ENCODE results near the gene SLC50A1.
"Not testable (repeated sequence)": the region's sequence is repeated elsewhere in the genome, so short reads cannot be mapped to it uniquely, and the experiment has no call there.

The SLC50A1 gene

DNA sequence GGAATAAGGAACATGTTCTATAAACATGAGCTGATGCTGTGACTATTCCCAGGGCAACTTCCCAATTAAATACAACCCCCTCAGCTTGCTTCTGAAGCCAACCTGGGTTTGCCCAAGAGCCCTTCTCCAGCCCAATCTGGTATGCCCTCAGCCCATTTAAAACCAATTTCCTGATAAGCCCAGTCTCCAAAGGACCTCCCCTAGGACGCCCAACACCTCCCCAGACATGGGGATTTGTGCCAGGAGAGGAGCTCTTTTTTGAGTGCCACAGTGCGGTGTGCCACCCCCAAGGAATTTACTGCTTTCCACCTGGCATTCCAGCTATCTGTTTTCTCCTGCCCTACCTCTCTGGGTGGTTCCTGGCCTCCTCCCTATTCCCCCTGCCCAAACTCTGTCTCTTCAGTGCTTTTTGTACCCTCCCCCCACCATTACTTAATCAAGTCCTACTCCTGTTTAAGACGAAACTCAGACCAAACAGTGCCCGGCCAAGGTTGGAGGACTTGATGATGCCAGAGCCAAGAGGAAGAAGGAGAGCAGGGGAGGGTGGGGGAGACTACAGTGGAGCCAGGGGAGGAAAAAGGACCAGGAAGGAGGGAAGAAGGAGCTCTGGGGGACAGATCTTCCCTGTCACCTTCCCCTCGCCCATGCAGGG, 19.4 kb upstream of the SLC50A1 start:
- TF ChIP-seq, protein P1, sequence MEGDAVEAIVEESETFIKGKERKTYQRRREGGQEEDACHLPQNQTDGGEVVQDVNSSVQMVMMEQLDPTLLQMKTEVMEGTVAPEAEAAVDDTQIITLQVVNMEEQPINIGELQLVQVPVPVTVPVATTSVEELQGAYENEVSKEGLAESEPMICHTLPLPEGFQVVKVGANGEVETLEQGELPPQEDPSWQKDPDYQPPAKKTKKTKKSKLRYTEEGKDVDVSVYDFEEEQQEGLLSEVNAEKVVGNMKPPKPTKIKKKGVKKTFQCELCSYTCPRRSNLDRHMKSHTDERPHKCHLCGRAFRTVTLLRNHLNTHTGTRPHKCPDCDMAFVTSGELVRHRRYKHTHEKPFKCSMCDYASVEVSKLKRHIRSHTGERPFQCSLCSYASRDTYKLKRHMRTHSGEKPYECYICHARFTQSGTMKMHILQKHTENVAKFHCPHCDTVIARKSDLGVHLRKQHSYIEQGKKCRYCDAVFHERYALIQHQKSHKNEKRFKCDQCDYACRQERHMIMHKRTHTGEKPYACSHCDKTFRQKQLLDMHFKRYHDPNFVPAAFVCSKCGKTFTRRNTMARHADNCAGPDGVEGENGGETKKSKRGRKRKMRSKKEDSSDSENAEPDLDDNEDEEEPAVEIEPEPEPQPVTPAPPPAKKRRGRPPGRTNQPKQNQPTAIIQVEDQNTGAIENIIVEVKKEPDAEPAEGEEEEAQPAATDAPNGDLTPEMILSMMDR (IDR thresholded peaks at IDR 0.05; ENCODE audit: insufficient read depth, low read length): no peak
- TF ChIP-seq POLR2AphosphoS5 (IDR thresholded peaks at IDR 0.05; ENCODE audit: low read depth) (no peak), GABPA (IDR thresholded peaks at IDR 0.05; ENCODE audit: low read depth) (no peak)
- Histone ChIP-seq H3K27me3 (ENCODE audit: insufficient read depth, poor library complexity, severe bottlenecking) (peaks cover 4% of the 10 kb centered on the region), H3K27ac (replicated peaks) (no peak overlapping the region), H3K4me3 (replicated peaks; ENCODE audit: insufficient read depth, low read length) (no peak overlapping the region)
- DNase-seq (ENCODE audit: low read depth in 1 of 2, low spot score in 1 of 2): no peak

DNA sequence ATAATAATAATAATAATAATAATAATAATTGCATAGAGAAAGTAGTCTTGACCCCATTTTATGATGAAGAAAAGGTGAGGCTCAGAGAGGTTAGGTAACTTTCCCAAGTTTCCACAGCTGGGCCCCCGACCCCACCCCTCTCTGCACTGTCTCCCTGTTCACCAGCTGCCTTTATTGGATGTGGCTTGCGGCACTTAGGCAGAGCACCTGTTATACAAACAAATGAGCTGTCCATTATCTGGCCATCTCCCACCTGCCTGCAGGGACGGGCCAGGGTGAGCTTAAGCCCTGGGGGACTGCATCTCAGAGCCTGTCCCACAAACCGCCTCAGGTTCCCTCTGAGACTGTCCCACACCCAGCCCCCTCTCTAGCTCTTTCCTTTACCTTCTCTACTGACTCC, 18.0 kb upstream of the SLC50A1 start:
- H3K4me3 ChIP-seq (replicated peaks; ENCODE audit: insufficient read depth, low read length): no peak overlapping the region
- no peak overlapping the region for H3K27ac ChIP-seq (replicated peaks)
- peaks cover 4% of the 10 kb centered on the region for H3K27me3 ChIP-seq (ENCODE audit: insufficient read depth, poor library complexity, severe bottlenecking)
- TF ChIP-seq SPI1 (IDR thresholded peaks at IDR 0.05; ENCODE audit: borderline replicate concordance, low read depth) (no peak), GABPA (IDR thresholded peaks at IDR 0.05; ENCODE audit: low read depth) (no peak), POLR2AphosphoS5 (IDR thresholded peaks at IDR 0.05; ENCODE audit: low read depth) (no peak)
- TF ChIP-seq, protein P2, sequence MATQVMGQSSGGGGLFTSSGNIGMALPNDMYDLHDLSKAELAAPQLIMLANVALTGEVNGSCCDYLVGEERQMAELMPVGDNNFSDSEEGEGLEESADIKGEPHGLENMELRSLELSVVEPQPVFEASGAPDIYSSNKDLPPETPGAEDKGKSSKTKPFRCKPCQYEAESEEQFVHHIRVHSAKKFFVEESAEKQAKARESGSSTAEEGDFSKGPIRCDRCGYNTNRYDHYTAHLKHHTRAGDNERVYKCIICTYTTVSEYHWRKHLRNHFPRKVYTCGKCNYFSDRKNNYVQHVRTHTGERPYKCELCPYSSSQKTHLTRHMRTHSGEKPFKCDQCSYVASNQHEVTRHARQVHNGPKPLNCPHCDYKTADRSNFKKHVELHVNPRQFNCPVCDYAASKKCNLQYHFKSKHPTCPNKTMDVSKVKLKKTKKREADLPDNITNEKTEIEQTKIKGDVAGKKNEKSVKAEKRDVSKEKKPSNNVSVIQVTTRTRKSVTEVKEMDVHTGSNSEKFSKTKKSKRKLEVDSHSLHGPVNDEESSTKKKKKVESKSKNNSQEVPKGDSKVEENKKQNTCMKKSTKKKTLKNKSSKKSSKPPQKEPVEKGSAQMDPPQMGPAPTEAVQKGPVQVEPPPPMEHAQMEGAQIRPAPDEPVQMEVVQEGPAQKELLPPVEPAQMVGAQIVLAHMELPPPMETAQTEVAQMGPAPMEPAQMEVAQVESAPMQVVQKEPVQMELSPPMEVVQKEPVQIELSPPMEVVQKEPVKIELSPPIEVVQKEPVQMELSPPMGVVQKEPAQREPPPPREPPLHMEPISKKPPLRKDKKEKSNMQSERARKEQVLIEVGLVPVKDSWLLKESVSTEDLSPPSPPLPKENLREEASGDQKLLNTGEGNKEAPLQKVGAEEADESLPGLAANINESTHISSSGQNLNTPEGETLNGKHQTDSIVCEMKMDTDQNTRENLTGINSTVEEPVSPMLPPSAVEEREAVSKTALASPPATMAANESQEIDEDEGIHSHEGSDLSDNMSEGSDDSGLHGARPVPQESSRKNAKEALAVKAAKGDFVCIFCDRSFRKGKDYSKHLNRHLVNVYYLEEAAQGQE (IDR thresholded peaks at IDR 0.05; ENCODE audit: insufficient replicate concordance, low read depth): no peak
- TF ChIP-seq, protein P1 (IDR thresholded peaks at IDR 0.05; ENCODE audit: insufficient read depth, low read length): no peak
- no peak for DNase-seq (ENCODE audit: low read depth in 1 of 2, low spot score in 1 of 2)

DNA sequence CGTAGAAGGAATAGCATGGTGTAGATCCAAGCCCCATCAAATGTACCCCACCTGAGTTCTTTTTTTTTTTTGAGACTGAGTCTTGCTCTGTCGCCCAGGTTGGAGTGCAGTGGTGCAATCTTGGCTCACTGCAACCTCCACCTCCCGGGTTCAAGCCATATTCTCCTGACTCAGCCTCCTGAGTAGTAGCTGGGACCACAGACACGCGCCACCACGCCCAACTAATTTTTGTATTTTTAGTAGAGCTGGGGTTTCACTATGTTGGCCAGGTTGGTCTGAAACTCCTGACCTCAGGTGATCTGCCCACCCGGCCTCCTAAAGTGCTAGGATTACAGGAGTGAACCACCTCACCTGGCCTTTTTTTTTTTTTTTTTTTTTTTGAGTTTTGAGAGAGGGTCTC, 17.6 kb upstream of the SLC50A1 start:
- not testable (repeated sequence) for DNase-seq (ENCODE audit: low read depth in 1 of 2, low spot score in 1 of 2); H3K4me3 ChIP-seq (replicated peaks; ENCODE audit: insufficient read depth, low read length); H3K27ac ChIP-seq (replicated peaks); H3K27me3 ChIP-seq (ENCODE audit: insufficient read depth, poor library complexity, severe bottlenecking)

DNA sequence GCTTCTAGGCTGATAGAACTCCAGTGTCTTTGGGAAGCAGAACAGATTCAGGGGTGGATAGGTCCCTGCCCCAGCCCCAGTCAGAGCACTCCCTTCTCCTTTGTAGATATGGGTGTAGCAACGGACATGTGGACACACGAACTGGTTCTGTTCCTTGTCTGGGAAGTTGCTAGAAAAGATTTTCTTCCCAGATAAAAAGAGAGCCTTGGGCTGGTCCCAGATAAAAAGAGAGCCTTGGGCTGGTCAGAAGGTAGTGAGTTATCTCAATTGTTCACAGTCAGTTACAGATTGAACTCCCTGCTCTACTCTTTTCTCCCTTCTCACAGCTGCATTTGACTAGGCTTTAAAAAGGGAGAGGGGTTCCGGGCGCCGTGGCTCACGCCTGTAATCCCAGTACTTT, 15.4 kb upstream of the SLC50A1 start:
- Histone ChIP-seq H3K27me3 (ENCODE audit: insufficient read depth, poor library complexity, severe bottlenecking) (peaks cover 8% of the 10 kb centered on the region), H3K4me3 (replicated peaks; ENCODE audit: insufficient read depth, low read length) (no peak overlapping the region), H3K27ac (replicated peaks) (no peak overlapping the region)
- TF ChIP-seq SPI1 (IDR thresholded peaks at IDR 0.05; ENCODE audit: borderline replicate concordance, low read depth) (no peak), GABPA (IDR thresholded peaks at IDR 0.05; ENCODE audit: low read depth) (no peak), POLR2AphosphoS5 (IDR thresholded peaks at IDR 0.05; ENCODE audit: low read depth) (no peak)
- TF ChIP-seq, protein P2 (IDR thresholded peaks at IDR 0.05; ENCODE audit: insufficient replicate concordance, low read depth): no peak
- TF ChIP-seq, protein P1 (IDR thresholded peaks at IDR 0.05; ENCODE audit: insufficient read depth, low read length): no peak
- no peak for DNase-seq (ENCODE audit: low read depth in 1 of 2, low spot score in 1 of 2)

All from HL-60 (cell line).